Fibroblast of mammary gland (primary cell): ENCODE data around the gene NTPCR.
"Not testable (repeated sequence)": the region's sequence is repeated elsewhere in the genome, so short reads cannot be mapped to it uniquely, and the experiment has no call there.

Source experiments
- DNase-seq: peaks from one replicate; pipeline ENCODE4 v3.0.0-alpha.2; 2010; ENCODE audit warnings: low read depth
- H3K4me3 ChIP-seq: 2 replicates; pipeline ENCODE4 v1.5.1; 2011; ENCODE audit warnings: low read depth, mild to moderate bottlenecking, low read length, moderate library complexity; ENCODE audit not compliant: control insufficient read depth
- TF ChIP-seq, protein P1 (sequence below): conservative IDR thresholded peaks from 2 replicates; pipeline ENCODE4 v1.5.1; 2011; ENCODE audit warnings: low read depth, low read length, inconsistent platforms; ENCODE audit not compliant: control insufficient read depth, insufficient read depth

NTPCR gene

DNA sequence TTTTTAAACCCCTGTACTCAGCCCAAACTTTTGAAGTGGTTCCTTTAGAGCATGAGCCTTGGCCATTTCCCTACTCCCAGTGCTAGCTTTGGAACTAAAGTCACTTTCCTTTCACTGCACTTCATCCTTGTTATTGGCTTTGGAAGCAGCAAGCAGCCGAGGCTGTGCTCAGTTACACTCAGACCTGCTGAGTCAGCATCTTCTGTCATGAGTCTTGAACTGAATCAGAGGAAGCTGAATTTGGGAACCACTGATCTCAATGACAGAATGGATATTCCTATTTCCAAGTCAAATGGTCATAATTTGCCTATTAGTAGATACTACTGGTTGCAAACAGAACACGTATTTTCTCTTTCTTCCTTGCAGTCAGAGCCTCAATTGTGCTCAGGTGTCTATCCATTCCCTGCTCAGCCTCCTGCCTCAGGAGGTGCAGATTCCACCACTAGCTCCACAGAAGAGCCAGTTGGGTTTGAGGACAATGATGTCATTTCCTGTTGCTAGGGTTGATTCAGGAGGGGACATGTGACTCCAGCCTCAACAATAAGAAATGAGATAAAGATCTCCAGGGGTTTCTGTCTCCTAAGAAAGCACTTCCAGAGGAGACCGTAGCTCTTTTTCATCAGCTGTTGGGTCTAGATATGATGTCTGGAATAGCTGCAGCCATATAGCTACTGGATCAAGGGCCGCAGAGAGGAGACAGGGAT, 44.9 kb upstream of the NTPCR start:
- H3K4me3 ChIP-seq: no peak overlapping the region
- DNase-seq: peak; percentile 27
- TF ChIP-seq, protein P1, sequence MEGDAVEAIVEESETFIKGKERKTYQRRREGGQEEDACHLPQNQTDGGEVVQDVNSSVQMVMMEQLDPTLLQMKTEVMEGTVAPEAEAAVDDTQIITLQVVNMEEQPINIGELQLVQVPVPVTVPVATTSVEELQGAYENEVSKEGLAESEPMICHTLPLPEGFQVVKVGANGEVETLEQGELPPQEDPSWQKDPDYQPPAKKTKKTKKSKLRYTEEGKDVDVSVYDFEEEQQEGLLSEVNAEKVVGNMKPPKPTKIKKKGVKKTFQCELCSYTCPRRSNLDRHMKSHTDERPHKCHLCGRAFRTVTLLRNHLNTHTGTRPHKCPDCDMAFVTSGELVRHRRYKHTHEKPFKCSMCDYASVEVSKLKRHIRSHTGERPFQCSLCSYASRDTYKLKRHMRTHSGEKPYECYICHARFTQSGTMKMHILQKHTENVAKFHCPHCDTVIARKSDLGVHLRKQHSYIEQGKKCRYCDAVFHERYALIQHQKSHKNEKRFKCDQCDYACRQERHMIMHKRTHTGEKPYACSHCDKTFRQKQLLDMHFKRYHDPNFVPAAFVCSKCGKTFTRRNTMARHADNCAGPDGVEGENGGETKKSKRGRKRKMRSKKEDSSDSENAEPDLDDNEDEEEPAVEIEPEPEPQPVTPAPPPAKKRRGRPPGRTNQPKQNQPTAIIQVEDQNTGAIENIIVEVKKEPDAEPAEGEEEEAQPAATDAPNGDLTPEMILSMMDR: no peak

DNA sequence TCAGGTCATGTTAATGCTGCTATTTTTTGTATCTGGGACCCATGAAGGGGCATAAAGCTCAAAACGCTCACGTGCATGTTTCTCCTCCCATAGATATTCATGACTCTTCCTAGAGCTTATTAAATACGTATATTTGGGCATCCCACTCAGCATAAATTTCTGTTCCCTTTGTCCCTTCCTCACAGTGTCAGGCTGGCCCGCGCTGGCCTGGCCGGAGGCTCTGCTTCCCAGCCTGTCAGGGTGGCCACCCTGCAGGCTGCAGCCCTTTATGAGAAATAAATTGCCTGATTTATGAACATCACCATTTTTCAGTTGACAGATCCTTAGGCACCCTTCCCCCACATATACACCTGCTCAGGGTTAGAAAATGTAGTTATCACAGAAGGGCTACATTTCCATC, 44.0 kb upstream of the NTPCR start:
- TF ChIP-seq, protein P1: no peak
- DNase-seq: no peak
- H3K4me3 ChIP-seq: no peak overlapping the region

DNA sequence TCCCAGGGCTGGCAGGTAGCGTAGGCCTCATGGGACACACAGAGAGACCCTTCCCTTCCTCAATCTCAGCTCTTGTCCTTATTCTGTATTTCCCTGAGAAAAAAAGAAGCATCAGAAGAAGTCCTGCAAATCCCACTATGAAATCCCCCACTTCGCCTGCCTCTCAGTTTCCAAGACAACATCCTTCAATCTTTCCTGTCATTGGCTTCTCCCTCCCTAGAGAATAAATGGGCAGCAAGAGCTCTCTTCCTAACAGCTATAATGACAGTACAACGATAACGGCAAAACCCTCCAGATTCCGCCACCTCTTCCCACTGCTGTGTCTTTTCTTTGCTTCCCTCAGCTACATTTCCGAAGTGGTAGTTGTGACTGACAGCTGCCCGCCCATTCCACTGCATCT, 41.6 kb upstream of the NTPCR start:
- no peak for DNase-seq
- H3K4me3 ChIP-seq: no peak overlapping the region
- TF ChIP-seq, protein P1: no peak

DNA sequence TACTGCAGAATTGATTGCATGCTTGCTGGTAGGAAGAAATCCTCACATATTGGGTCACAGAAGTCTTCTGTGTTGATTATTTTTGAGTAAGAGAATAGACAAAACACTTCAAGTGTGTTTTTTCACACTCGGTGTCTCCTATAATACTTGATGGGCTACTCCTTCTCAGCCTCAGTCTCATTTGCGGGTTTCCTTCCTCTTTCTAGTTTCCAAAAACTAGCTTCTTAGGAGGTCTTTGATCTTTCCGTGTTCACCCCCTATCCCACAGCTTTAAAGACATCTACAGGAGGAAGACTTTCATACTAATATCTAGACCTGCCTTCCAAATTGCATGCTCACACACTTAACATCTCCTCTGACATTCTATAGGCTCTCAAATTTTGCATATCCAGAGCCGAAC, 40.7 kb upstream of the NTPCR start:
- DNase-seq: no peak
- TF ChIP-seq, protein P1: no peak
- no peak overlapping the region for H3K4me3 ChIP-seq

DNA sequence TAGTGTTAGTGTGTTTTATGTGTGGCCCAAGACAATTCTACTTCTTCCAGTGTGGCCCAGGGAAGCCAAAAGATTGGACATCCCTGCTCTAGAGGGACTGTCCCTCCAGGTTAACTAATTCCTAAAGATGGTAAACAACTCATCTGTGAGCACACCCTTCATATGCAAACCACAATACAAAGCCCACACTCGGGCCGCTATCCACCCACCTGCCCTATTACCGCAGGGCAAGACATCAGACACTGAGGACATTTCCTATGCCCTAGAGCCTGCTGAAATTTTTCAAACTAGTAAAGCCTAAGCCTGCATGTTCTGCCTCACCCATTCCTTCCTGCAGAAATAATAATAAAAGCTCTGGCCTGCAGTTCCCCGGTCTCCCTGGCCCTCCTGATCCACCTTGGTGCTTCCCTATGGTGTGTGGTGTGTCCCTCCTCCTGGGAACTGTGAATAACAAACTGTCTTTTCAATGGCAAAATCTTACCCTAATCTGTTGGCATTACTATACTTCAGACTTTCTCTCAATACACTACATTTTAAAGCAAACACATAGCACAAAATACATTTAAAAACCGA, 39.3 kb upstream of the NTPCR start:
- DNase-seq: no peak
- H3K4me3 ChIP-seq: no peak overlapping the region
- TF ChIP-seq, protein P1: no peak

DNA sequence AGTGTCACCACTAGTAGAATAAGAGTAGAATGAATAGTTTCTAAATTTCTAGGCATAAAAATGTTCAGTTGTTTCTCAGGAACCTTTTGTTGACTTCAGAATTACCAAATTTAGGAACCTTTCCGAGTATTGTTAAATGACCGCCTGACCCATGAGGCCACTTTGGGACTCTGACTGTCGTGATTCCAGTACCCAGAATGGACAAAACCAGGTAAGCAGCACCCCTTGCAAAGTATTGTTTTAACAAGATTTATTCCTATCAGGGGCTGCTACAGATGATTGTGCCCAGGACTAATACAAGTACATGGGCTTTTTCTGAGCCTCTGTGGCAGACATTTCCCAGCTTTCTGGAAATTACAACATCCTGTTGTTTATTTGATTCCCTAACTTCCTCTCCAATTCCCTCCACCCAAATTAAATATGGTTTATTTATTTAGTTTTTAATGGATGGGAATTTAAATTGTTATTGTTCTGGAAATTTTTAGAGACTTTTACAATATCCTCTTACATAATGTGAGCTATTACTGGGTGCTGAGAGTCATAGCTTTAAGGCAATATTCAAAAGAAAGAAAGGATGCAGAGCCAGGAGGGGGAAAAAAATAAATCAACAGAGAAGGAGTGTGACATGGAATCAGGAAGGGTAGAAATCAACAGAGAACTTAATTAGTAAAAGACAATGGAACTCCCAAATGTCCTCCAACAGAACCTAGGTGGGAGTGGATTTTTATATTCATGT, 37.4 kb upstream of the NTPCR start:
- no peak for DNase-seq
- TF ChIP-seq, protein P1: no peak
- no peak overlapping the region for H3K4me3 ChIP-seq

DNA sequence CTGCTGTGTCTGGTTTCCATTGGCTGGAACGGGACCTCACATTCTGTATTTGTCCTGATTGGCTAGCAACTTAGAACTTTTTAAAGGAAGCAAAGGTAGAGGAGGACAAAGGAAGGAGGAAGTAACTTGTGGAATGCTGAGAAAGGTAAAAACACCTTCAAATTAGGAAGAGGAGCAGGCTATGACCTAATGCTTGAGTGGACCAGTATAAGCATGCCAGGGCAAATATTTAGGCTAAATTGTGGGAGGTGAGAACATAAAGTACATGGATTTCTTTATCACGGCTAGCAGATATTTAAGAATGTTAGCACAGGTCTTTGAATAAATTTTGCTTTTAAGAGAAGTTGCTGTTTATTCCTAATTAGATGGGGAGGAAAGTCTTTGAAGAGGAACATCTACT, 36.1 kb upstream of the NTPCR start:
- not testable (repeated sequence) for H3K4me3 ChIP-seq, DNase-seq
